ENCODE results near the gene FGF12. TPM values are rescaled to one million over a fixed set of nuclear protein-coding genes. Genes with fewer than 3 reads are reported as not detected.

The FGF12 gene
- total and polyA plus RNA-seq, 2 experiments from 2014 or later = 6.0 to 14.3 TPM

GRCh38 chr3:192467230-192468140 lies 259.9 kb downstream of the FGF12 start:
- H3K9me3 Mint-ChIP-seq = no peaks in the 10 kb centered on the region
- no peaks in the 10 kb centered on the region for H3K27me3 ChIP-seq (ENCODE audit: insufficient read depth)
- ATAC-seq = peak; percentile 97

GRCh38 chr3:192449036-192449435 lies 278.3 kb downstream of the FGF12 start:
- H3K36me3 ChIP-seq (ENCODE audit: insufficient read depth) = no peaks in the 10 kb centered on the region
- no peak overlapping the region for H3K4me3 Mint-ChIP-seq

More at GRCh38 chr3:192467230-192468140, 259.9 kb downstream of the FGF12 start:
- no peak overlapping the region for H3K27ac Mint-ChIP-seq
- H3K27ac ChIP-seq (ENCODE audit: low read depth) = no peak overlapping the region
- no peaks in the 10 kb centered on the region for H3K79me2 ChIP-seq (replicated peaks; ENCODE audit: insufficient read depth)
- H3K27me3 Mint-ChIP-seq (ENCODE audit: insufficient read depth, low read depth, poor library complexity) = peaks cover 2% of the 10 kb centered on the region
- H2AFZ ChIP-seq = no peak overlapping the region
- no peaks in the 10 kb centered on the region for H3K36me3 ChIP-seq (ENCODE audit: insufficient read depth)
- no peak overlapping the region for H3K4me3 Mint-ChIP-seq
- no peaks in the 10 kb centered on the region for H3K4me1 ChIP-seq (ENCODE audit: insufficient read depth)
- no peaks in the 10 kb centered on the region for H4K20me1 ChIP-seq (replicated peaks; ENCODE audit: insufficient read depth)
- no peak overlapping the region for H3K4me2 ChIP-seq
- H3K4me3 ChIP-seq = no peak overlapping the region
- no peaks in the 10 kb centered on the region for H3K9me2 ChIP-seq (ENCODE audit: insufficient read depth)
- peaks cover 11% of the 10 kb centered on the region; the same call in 2 of the 3 replicates for H3K4me1 Mint-ChIP-seq
- peak; percentile 95 to 99 for TF ChIP-seq CTCF (conservative IDR thresholded peaks at IDR 0.05; ENCODE audit: low read depth in 2 of 2)
- no peak for TF ChIP-seq EZH2 (IDR thresholded peaks at IDR 0.05; ENCODE audit: low read depth, unreplicated experiment)
- H3K36me3 Mint-ChIP-seq (ENCODE audit: low read depth) = no peaks in the 10 kb centered on the region
- DNase-seq (ENCODE audit: low spot score) = peak; percentile 89
- H3F3A ChIP-seq (replicated peaks; ENCODE audit: low read depth) = no peaks in the 10 kb centered on the region

More at GRCh38 chr3:192449036-192449435, 278.3 kb downstream of the FGF12 start:
- TF ChIP-seq CTCF (conservative IDR thresholded peaks at IDR 0.05; ENCODE audit: low read depth in 2 of 2) (peak; percentile 62 to 63), REST (IDR thresholded peaks at IDR 0.05; ENCODE audit: unreplicated experiment) (no peak), EZH2 (IDR thresholded peaks at IDR 0.05; ENCODE audit: low read depth, unreplicated experiment) (no peak), ZNF114 (CRISPR knock-in tag; IDR thresholded peaks at IDR 0.05) (no peak), ZNF331 (CRISPR knock-in tag; IDR thresholded peaks at IDR 0.05; ENCODE audit: low read depth) (no peak), ETS1 (IDR thresholded peaks at IDR 0.05) (no peak), NANOG (IDR thresholded peaks at IDR 0.05; ENCODE audit: borderline replicate concordance) (no peak), CREB1 (CRISPR knock-in tag; IDR thresholded peaks at IDR 0.05; ENCODE audit: low read depth) (no peak)
- no peaks in the 10 kb centered on the region for H3K36me3 Mint-ChIP-seq (ENCODE audit: low read depth)
- no peaks in the 10 kb centered on the region for H3K27me3 Mint-ChIP-seq (ENCODE audit: insufficient read depth, low read depth, poor library complexity)
- Histone ChIP-seq H3K79me2 (replicated peaks; ENCODE audit: insufficient read depth) (no peaks in the 10 kb centered on the region), H3K9me2 (ENCODE audit: insufficient read depth) (no peaks in the 10 kb centered on the region), H3K4me1 (ENCODE audit: insufficient read depth) (0 out of 2 replicates have a peak, but pooled peaks cover 4% of the 10 kb centered on the region), H3K27ac (ENCODE audit: low read depth) (no peak overlapping the region), H4K20me1 (replicated peaks; ENCODE audit: insufficient read depth) (no peaks in the 10 kb centered on the region), H3K4me2 (no peak overlapping the region), H3K4me3 (no peak overlapping the region), H3F3A (replicated peaks; ENCODE audit: low read depth) (no peaks in the 10 kb centered on the region), H2AFZ (no peak overlapping the region), H3K27me3 (ENCODE audit: insufficient read depth) (no peaks in the 10 kb centered on the region)
- no peaks in the 10 kb centered on the region for H3K9me3 Mint-ChIP-seq
- ATAC-seq (no peak), DNase-seq (ENCODE audit: low spot score) (peak; percentile 54)
- H3K4me1 Mint-ChIP-seq = peaks cover 23% of the 10 kb centered on the region
- H3K27ac Mint-ChIP-seq = no peak overlapping the region
